ENCODE results near the gene DDR2.

DDR2 gene

DNA sequence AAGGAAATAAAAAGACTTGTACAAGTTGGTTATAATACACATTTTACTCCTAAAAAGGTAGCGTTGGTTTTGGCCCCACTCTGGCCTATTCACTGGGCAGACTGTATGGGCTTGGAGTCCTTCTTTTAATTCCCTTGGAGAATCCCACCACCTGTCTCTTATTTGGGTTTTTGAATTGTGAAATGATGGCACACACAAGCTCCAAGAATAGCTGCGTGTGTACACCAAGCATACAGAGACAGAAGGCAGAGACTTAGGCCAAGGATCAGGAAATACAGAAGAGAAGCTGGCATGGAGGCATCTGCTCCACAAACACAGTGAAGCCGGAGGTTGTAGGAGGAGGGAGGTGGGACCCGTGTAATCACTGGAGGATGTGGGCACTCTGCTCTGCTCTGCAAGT, 29.1 kb downstream of the DDR2 start:
- no peak for DNase-seq (ENCODE audit: low read depth, low spot score)
- Histone ChIP-seq H3K9ac (ENCODE audit: insufficient read length) (no peak overlapping the region), H3K9me3 (ENCODE audit: low read depth, low read length) (no peaks in the 10 kb centered on the region), H3K27ac (no peak overlapping the region), H3K4me3 (no peak overlapping the region), H3K36me3 (ENCODE audit: insufficient read depth, low read length) (peaks cover 79% of the 10 kb centered on the region)
- TF ChIP-seq FOXP2 (optimal IDR thresholded peaks at IDR 0.05; ENCODE audit: control extremely low read depth, extremely low read length, insufficient read depth), result no peak
- TF ChIP-seq EZH2 (IDR thresholded peaks at IDR 0.05), result no peak
- no peak for TF ChIP-seq POLR2AphosphoS5 (IDR thresholded peaks at IDR 0.05; ENCODE audit: borderline replicate concordance, low read depth, low read length)

DNA sequence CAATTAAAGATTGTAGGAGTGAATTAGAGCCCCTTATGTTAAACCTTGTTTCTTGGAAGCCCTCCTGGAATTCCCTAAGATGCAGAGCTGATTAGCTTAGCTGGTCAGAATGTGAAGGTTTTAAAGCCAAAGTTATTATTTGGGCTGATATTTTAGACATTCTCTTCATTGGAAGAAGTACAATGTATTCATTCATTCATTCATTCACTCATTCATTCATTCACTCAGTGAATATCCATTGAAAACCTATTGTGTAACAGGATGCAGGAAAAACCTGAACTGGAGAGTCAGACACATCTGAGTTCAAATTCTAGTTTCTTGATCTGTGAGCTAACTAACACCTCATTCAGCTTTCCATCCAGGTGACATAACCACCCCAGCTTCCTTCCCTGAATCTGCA, 29.7 kb downstream of the DDR2 start:
- H3K27ac ChIP-seq, result peak overlapping the region; percentile 96
- no peaks in the 10 kb centered on the region for H3K9me3 ChIP-seq (ENCODE audit: low read depth, low read length)
- no peak overlapping the region for H3K4me3 ChIP-seq
- peak overlapping the region; percentile 1 for H3K9ac ChIP-seq (ENCODE audit: insufficient read length)
- no peak for DNase-seq (ENCODE audit: low read depth, low spot score)
- peaks cover 79% of the 10 kb centered on the region for H3K36me3 ChIP-seq (ENCODE audit: insufficient read depth, low read length)
- TF ChIP-seq FOXP2 (optimal IDR thresholded peaks at IDR 0.05; ENCODE audit: control extremely low read depth, extremely low read length, insufficient read depth) (no peak), EZH2 (IDR thresholded peaks at IDR 0.05) (no peak), POLR2AphosphoS5 (IDR thresholded peaks at IDR 0.05; ENCODE audit: borderline replicate concordance, low read depth, low read length) (no peak)

DNA sequence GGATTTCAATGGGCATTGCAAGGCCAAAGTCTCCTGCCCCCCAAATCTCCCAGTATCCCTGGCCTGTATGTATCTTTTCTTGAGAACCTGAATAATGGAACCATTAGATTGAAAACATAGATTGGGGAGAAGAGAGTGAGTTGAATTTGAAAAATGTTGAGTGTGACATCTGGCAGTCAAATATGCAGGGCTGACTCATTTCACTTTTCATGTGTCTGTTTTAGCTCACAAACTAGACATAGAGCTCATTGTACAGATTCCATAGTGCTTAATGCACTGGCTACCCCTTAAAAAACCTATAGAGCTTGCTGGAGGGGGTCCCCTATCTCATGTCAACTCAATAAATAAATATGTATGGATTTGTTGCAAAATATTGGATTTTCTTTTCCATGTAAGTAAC, 30.8 kb downstream of the DDR2 start:
- TF ChIP-seq FOXP2 (optimal IDR thresholded peaks at IDR 0.05; ENCODE audit: control extremely low read depth, extremely low read length, insufficient read depth) (no peak), EZH2 (IDR thresholded peaks at IDR 0.05) (no peak), POLR2AphosphoS5 (IDR thresholded peaks at IDR 0.05; ENCODE audit: borderline replicate concordance, low read depth, low read length) (no peak)
- peak overlapping the region; percentile 96 for H3K27ac ChIP-seq
- H3K9ac ChIP-seq (ENCODE audit: insufficient read length), result peak overlapping the region; percentile 73
- no peak for DNase-seq (ENCODE audit: low read depth, low spot score)
- H3K36me3 ChIP-seq (ENCODE audit: insufficient read depth, low read length), result peaks cover 79% of the 10 kb centered on the region
- peak overlapping the region; percentile 67 for H3K4me3 ChIP-seq
- no peaks in the 10 kb centered on the region for H3K9me3 ChIP-seq (ENCODE audit: low read depth, low read length)

DNA sequence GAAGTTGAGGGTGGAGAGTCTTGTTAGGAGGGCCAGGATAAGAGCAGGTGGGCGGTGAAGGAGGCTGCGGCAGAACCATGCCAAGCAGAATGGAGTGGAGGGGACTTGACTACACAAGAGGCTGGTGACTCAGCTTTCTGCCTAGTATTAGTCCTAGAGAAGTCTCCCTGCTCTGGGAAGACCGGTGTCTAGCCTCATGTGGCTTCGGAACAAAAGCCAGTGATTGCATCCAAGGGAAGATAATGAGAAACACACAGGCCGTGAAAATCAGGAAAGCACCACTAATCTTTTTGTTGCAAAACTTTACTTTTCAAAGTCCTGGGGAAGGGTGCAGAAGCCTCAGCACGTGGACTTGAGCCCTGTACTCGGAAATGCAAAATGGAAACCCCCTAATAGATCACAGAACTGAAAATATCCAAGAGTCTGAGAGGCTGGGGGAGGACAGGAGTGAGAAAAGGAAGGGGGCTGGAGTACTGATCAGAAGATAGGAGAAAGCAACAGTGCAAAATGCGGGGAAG, 31.4 kb downstream of the DDR2 start:
- Histone ChIP-seq H3K27ac (peak overlapping the region; percentile 96), H3K36me3 (ENCODE audit: insufficient read depth, low read length) (peaks cover 80% of the 10 kb centered on the region)
- peak; percentile 82 for DNase-seq (ENCODE audit: low read depth, low spot score)

DNA sequence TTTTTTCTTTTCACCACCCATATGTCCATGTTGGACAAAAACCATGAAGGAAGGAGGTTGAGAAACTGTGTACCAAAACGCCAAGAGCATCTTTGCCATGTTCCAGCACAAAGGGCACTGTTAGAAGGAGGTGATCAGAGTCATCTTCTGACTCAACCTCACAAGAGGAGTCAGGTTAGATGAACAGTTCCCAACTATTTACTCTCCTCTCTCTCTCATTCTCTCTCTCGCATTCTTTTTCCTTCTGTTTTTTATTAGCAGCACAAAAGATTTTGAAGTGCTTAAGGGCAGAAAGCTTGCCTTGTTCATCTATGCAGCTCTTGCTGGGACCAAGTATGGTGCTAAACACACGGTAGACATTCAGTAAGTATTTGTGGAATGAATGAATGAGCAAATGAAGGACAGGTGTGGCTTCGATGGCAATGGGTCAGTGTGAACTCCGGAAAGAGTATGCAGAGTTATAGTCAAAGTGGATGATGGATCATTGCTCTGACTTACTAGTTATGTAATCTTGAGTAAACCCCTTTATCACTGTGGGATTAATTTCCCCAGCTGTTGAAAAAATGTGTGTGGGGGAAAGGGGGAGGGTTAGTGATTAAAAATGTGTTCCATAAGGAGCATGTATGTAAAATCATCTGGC, 33.9 kb downstream of the DDR2 start:
- no peaks in the 10 kb centered on the region for H3K9me3 ChIP-seq (ENCODE audit: low read depth, low read length)
- no peak for TF ChIP-seq POLR2AphosphoS5 (IDR thresholded peaks at IDR 0.05; ENCODE audit: borderline replicate concordance, low read depth, low read length)
- no peak for TF ChIP-seq FOXP2 (optimal IDR thresholded peaks at IDR 0.05; ENCODE audit: control extremely low read depth, extremely low read length, insufficient read depth)
- no peak for TF ChIP-seq EZH2 (IDR thresholded peaks at IDR 0.05)
- peak overlapping the region; percentile 55 for H3K4me3 ChIP-seq
- H3K36me3 ChIP-seq (ENCODE audit: insufficient read depth, low read length), result peaks cover 68% of the 10 kb centered on the region
- no peak for DNase-seq (ENCODE audit: low read depth, low spot score)
- H3K27ac ChIP-seq, result peak overlapping the region; percentile 76
- no peak overlapping the region for H3K9ac ChIP-seq (ENCODE audit: insufficient read length)

More for the DNA sequence above, 31.4 kb downstream of the DDR2 start:
- TF ChIP-seq FOXP2 (optimal IDR thresholded peaks at IDR 0.05; ENCODE audit: control extremely low read depth, extremely low read length, insufficient read depth) (no peak), POLR2AphosphoS5 (IDR thresholded peaks at IDR 0.05; ENCODE audit: borderline replicate concordance, low read depth, low read length) (peak; percentile 41; the same call in 1 of the 2 replicates), EZH2 (IDR thresholded peaks at IDR 0.05) (no peak)
- Histone ChIP-seq H3K9ac (ENCODE audit: insufficient read length) (peak overlapping the region; percentile 73), H3K9me3 (ENCODE audit: low read depth, low read length) (no peaks in the 10 kb centered on the region), H3K4me3 (peak overlapping the region; percentile 67)

GRCh38 chr1:162667381-162668080, 35.3 kb downstream of the DDR2 start:
- no peak for DNase-seq (ENCODE audit: low read depth, low spot score)
- peaks cover 61% of the 10 kb centered on the region for H3K36me3 ChIP-seq (ENCODE audit: insufficient read depth, low read length)
- H3K4me3 ChIP-seq, result no peak overlapping the region
- H3K27ac ChIP-seq, result peak overlapping the region; percentile 2; the same call in 1 of the 2 replicates
- no peak overlapping the region for H3K9ac ChIP-seq (ENCODE audit: insufficient read length)
- no peak for TF ChIP-seq POLR2AphosphoS5 (IDR thresholded peaks at IDR 0.05; ENCODE audit: borderline replicate concordance, low read depth, low read length)
- TF ChIP-seq EZH2 (IDR thresholded peaks at IDR 0.05), result no peak
- TF ChIP-seq FOXP2 (optimal IDR thresholded peaks at IDR 0.05; ENCODE audit: control extremely low read depth, extremely low read length, insufficient read depth), result no peak
- no peaks in the 10 kb centered on the region for H3K9me3 ChIP-seq (ENCODE audit: low read depth, low read length)

DNA sequence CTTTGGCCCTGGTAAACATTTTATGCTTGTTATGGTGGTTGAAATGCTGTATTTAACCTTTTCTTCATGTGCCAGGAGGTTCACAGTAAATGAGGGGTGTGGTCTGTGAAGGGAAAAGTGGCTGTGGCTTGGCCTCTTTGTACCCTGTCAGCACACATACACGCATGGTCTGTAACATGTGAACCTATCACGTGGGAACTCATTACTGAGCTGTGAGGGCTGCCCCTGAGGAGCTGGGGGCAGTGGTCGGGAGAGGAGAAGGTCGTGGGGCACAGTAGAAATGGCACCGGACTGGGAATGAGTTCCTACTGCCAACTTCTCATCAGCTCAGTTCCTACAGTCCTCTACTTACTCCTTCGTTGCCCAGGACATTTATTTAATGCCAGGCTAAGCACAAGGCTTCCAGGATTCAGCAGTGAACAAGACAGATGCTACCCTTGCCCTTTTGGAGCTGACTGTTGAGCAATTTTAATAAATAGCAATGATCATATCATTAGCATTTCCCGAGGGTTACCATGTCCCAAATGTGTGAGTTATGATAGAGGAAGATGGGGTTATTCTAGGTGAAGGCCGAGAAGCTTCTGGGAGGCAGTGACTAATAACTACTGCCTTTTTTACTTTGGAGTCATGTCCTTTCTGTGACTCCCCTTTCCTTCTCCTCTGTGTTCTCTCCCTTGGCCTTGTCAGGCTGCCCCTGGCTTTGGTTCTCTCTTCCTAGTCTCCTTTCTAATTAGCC, 38.8 kb downstream of the DDR2 start:
- no peak overlapping the region for H3K27ac ChIP-seq
- TF ChIP-seq FOXP2 (optimal IDR thresholded peaks at IDR 0.05; ENCODE audit: control extremely low read depth, extremely low read length, insufficient read depth), result no peak
- no peak for TF ChIP-seq POLR2AphosphoS5 (IDR thresholded peaks at IDR 0.05; ENCODE audit: borderline replicate concordance, low read depth, low read length)
- no peak for TF ChIP-seq EZH2 (IDR thresholded peaks at IDR 0.05)
- no peak overlapping the region for H3K9ac ChIP-seq (ENCODE audit: insufficient read length)
- no peaks in the 10 kb centered on the region for H3K9me3 ChIP-seq (ENCODE audit: low read depth, low read length)
- no peak for DNase-seq (ENCODE audit: low read depth, low spot score)
- H3K36me3 ChIP-seq (ENCODE audit: insufficient read depth, low read length), result peaks cover 49% of the 10 kb centered on the region
- no peak overlapping the region for H3K4me3 ChIP-seq
